Right cardiac atrium (tissue), 5 donors: ENCODE data around the gene IFT74. TPM values are rescaled to one million over a fixed set of nuclear protein-coding genes. Genes with fewer than 3 reads are reported as not detected.
A peak's percentile ranks its signal among the peaks of the same experiment; 100 is the strongest.

ENCODE experiments used
- ATAC-seq, 2 donors: fragments of 200-7000 bp; cut with Tn5 transposase; one replicate each; pipeline versions ENCODE4 v1.8.0 to v1.9.1; 2020; ENCODE audit warnings: moderate library complexity in 2 of 2, mild to moderate bottlenecking in 1 of 2
- DNase-seq, 3 donors: peaks; one replicate each; pipeline ENCODE4 v3.0.0-alpha.2; 2020
- H3K27ac ChIP-seq: one replicate; pipeline ENCODE4 v1.5.1; 2013; ENCODE audit warnings: mild to moderate bottlenecking, low read length, control low read depth, moderate library complexity
- H3K27me3 ChIP-seq: one replicate; pipeline ENCODE4 v1.6.1; 2013; ENCODE audit not compliant: control insufficient read depth, insufficient read depth
- H3K4me1 ChIP-seq: one replicate; pipeline ENCODE4 v1.6.1; 2013; ENCODE audit warnings: low read length; ENCODE audit not compliant: control insufficient read depth, insufficient read depth
- H3K4me3 ChIP-seq: one replicate; pipeline ENCODE4 v1.5.1; 2013; ENCODE audit warnings: low read length, control low read depth
- H3K9me3 ChIP-seq: one replicate; pipeline ENCODE4 v1.6.1; 2013; ENCODE audit warnings: low read length; ENCODE audit not compliant: control insufficient read depth
- WGBS: extraction: QIAGEN DNeasy Blood & Tissue Kit; methylation state at CpG from one replicate; pipeline ENCODE4 v1.1.7; 2013; 5-methylcytosine and 5-hydroxymethylcytosine counted together
- intact Hi-C, 4 donors: fragments of 100-400 bp; cut with DNase I; formaldehyde crosslinking; loops; one replicate each; pipeline versions ENCODE4 v1.11.0 to v1.14.0; 2022 to 2023
- polyA plus RNA-seq: library from polyadenylated mRNA; stranded (reverse); fragments of 200-250 nt; gene quantifications from one replicate; pipeline ENCODE4 v1.2.3, GENCODE V29; 2013
- total RNA-seq, 4 donors: library from RNA; stranded (reverse); fragmentation: NEBNext Ultra II Directional; extraction: Animal tissue kit (Norgen Biotek cat#: 25700); gene quantifications; one replicate each; pipeline ENCODE4 v1.2.1, GENCODE V29; 2021
- donor health status: healthy with polysubstance abuse.
- donor health status: DM: no; HTN: yes; CAD: no.
- donor health status: DM: no; HTN: no; CAD: no.
- donor health status: DM: no; HTN: yes; CAD: no; lungs with severe emphysema.
- donor health status: DM: yes; HTN: yes; CAD: no.

IFT74 gene
- total and polyA plus RNA-seq, 5 donors: 9.3 to 15.5 (median 11.7) TPM

DNA sequence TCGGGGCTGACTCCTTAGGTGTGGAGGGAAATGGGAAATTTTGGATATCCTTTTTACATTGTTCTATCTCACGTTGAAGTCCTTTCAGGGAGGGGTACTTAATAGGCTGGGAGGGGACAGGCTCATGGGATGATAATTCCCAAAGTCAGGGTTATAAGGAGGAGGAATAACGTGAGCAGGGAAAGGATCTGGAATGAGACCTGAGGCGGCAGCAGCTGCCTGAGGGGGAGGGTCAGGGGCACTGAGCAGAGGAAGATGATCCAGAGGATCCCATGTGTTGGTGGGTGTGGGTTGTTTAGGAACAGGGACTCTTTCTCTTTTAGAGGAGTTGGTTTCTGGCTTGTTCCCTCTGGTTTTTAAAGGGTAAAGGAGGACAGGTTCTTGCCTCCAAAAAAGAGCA, 18.7 kb downstream of the IFT74 start:
- H3K4me1 ChIP-seq: no peaks in the 10 kb centered on the region
- no peaks in the 10 kb centered on the region for H3K9me3 ChIP-seq
- H3K27ac ChIP-seq: no peak overlapping the region
- DNase-seq (no peak), ATAC-seq (no peak)
- 80% methylated on average over 4 of the region's 4 CpGs for WGBS
- H3K27me3 ChIP-seq: no peaks in the 10 kb centered on the region
- intact Hi-C loops: loop anchor here (5.0 kb wide), 2 partner anchors 228 to 233 kb away; no protein-coding TSS in a partner anchor
- no peak overlapping the region for H3K4me3 ChIP-seq

- no peaks in the 10 kb centered on the region for H3K9me3 ChIP-seq
- no peaks in the 10 kb centered on the region for H3K4me1 ChIP-seq
- H3K27me3 ChIP-seq: no peaks in the 10 kb centered on the region
- H3K27ac ChIP-seq: no peak overlapping the region
- H3K4me3 ChIP-seq: no peak overlapping the region
- ATAC-seq (peak; percentile 73 to 78), DNase-seq (peak in 1 of 3 donors; percentile 14)
- intact Hi-C loops: loop anchor here (5.0 kb wide), 2 partner anchors 229 to 234 kb away; no protein-coding TSS in a partner anchor
- WGBS: 79% methylated on average over 18 of the region's 18 CpGs
Measured at GRCh38 chr9:26975728-26976707, 19.8 kb downstream of the IFT74 start.

GRCh38 chr9:26983340-26983739, 27.1 kb downstream of the IFT74 start:
- 40% methylated on average over 1 of the region's 1 CpG for WGBS
- ATAC-seq (no peak), DNase-seq (no peak)
- Histone ChIP-seq H3K4me1 (no peaks in the 10 kb centered on the region), H3K4me3 (no peak overlapping the region), H3K27me3 (no peaks in the 10 kb centered on the region), H3K9me3 (no peaks in the 10 kb centered on the region), H3K27ac (no peak overlapping the region)
- intact Hi-C loops: no loop called here

GRCh38 chr9:26995810-26996209, 39.6 kb downstream of the IFT74 start:
- intact Hi-C loops: no loop called here
- Histone ChIP-seq H3K27me3 (no peaks in the 10 kb centered on the region), H3K4me3 (no peak overlapping the region), H3K27ac (no peak overlapping the region), H3K9me3 (no peaks in the 10 kb centered on the region), H3K4me1 (no peaks in the 10 kb centered on the region)
- DNase-seq (no peak), ATAC-seq (no peak)
- WGBS: 94% methylated on average over 2 of the region's 2 CpGs

- intact Hi-C loops: no loop called here
- no peak for ATAC-seq
Measured at GRCh38 chr9:27003426-27004077, 47.3 kb downstream of the IFT74 start.

DNA sequence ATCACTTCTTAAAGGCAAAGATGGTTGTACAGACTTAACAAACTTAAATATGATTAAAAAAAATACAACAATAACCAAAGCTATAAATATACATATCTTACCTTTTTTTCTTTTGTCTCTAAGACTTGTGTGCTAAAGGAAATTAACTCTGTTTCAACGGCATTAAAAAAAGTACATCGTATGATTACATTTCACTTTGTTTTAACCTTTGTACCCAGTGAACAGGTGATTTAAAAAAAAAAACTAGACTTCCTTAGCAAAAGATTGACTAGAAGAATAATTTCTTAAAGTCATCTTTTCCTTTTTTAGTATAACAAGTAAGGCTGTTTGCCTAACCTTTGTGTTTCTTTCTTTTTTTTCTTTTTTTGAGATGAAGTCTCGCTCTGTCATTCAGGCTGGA, 49.3 kb downstream of the IFT74 start, which contains the start of gene LRRC19:
Gene LRRC19 (minus strand): TSS at position 182 of the 400 bp plus-strand sequence. CDS start 5,978 bp downstream, outside the sequence.
- intact Hi-C loops: no loop called here
- no peak within 1 kb of the TSS for H3K27ac ChIP-seq
- no peaks in the 10 kb centered on the region for H3K27me3 ChIP-seq
- WGBS: 97% methylated on average over 3 of the region's 3 CpGs
- H3K4me1 ChIP-seq: no peaks in the 10 kb centered on the region
- H3K4me3 ChIP-seq: no peak within 1 kb of the TSS
- H3K9me3 ChIP-seq: no peaks in the 10 kb centered on the region
- ATAC-seq (no peak), DNase-seq (no peak)

More at GRCh38 chr9:27003426-27004077, 47.3 kb downstream of the IFT74 start:
- DNase-seq: no peak
- WGBS: 93% methylated on average over 3 of the region's 3 CpGs
- H3K4me3 ChIP-seq: no peak overlapping the region
- no peak overlapping the region for H3K27ac ChIP-seq
- H3K27me3 ChIP-seq: no peaks in the 10 kb centered on the region
- H3K4me1 ChIP-seq: no peaks in the 10 kb centered on the region
- H3K9me3 ChIP-seq: no peaks in the 10 kb centered on the region

DNA sequence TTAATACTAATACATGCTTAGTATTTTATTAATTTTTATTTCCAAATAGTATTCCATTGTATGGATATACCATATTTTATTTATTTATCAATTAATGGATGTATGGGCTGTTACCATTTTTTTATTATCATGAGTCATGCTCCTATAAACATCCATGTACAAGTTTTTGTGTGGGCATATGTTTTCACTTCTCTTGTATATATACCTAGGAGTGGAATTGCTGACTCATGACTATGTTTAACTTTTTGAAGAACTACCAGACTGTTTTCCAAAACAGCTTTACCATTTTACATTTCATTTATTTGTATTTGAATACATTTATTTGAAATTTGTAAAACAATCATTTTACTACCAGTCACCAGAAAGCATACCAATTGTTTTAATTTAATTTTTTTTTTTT, 63.4 kb downstream of the IFT74 start:
- intact Hi-C loops: no loop called here
- Histone ChIP-seq H3K9me3 (no peaks in the 10 kb centered on the region), H3K27ac (no peak overlapping the region), H3K27me3 (no peaks in the 10 kb centered on the region), H3K4me3 (no peak overlapping the region), H3K4me1 (no peaks in the 10 kb centered on the region)
- ATAC-seq (no peak), DNase-seq (no peak)

DNA sequence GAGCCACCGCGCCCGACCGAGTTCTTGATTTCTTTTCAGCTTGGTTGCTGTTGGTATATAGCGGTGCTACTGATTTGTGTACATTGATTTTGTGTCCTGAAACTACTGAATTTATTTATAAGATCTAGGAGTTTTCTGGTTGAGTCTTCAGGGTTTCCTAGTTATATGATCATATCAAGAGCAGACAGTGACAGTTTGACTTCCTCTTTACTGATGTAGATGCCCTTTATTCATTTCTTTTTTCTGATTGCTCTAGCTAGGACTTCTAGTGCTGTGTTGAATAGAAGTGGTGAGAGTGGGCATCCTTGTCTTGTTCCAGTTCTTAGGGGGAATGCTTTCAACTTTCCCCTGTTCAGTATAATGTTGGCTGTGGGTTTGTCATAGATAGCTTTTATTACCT, 66.7 kb downstream of the IFT74 start:
- no peak for DNase-seq
- no peaks in the 10 kb centered on the region for H3K27me3 ChIP-seq
- intact Hi-C loops: no loop called here
- WGBS: 97% methylated on average over 5 of the region's 5 CpGs
- ATAC-seq: no peak
- no peak overlapping the region for H3K27ac ChIP-seq
- H3K4me3 ChIP-seq: no peak overlapping the region
- H3K9me3 ChIP-seq: no peaks in the 10 kb centered on the region
- no peaks in the 10 kb centered on the region for H3K4me1 ChIP-seq

GRCh38 chr9:27029186-27029585, 73.0 kb downstream of the IFT74 start:
- peak in 2 of 3 donors; percentile 25 to 35 for DNase-seq
- no peak for ATAC-seq
- Histone ChIP-seq H3K4me1 (no peaks in the 10 kb centered on the region), H3K4me3 (no peak overlapping the region), H3K27ac (no peak overlapping the region), H3K9me3 (no peaks in the 10 kb centered on the region), H3K27me3 (no peaks in the 10 kb centered on the region)
- intact Hi-C loops: no loop called here
- 86% methylated on average over 7 of the region's 7 CpGs for WGBS

DNA sequence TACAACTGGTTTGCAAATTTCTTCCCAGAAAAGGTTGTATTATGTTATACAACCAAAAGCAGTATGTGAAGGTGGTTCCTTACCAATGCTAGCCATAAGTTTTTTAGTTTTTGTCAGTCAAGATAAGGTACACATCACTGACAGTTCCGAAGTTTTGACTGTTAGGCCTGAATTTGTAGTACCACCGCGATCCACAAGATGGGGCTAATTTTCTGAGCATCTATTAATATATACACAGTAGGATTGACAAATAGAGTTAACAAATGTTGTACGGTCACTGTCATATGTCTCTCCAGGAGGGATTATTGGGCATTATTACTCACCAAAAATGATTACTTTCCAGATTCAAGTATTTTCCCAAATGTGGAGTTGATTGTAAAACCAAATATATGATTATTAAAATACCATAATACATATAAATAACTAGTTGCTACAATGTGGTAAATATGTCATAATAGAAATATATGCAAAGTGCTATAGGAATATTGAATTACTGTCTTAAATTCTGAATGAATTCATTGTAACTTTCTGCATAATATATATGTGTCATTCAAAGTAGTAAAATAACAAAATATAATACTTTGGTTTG, 77.7 kb downstream of the IFT74 start:
- Histone ChIP-seq H3K4me1 (no peaks in the 10 kb centered on the region), H3K4me3 (no peak overlapping the region), H3K27me3 (no peaks in the 10 kb centered on the region), H3K9me3 (no peaks in the 10 kb centered on the region), H3K27ac (no peak overlapping the region)
- intact Hi-C loops: loop anchor here (5.0 to 10.0 kb wide), 4 partner anchors 161 to 248 kb away; no protein-coding TSS in a partner anchor
- peak in 2 of 3 donors; percentile 43 to 49 for DNase-seq
- WGBS: 2% methylated on average over 4 of the region's 4 CpGs
- ATAC-seq: peak; percentile 52 to 78
